HL-60/S4 treated with retinoic acid at 250 ng/mL for 4 days and 3 days (cell line): ENCODE results near the gene KANSL1.
"Not testable (repeated sequence)": the region's sequence is repeated elsewhere in the genome, so short reads cannot be mapped to it uniquely, and the experiment has no call there.

ENCODE experiments used
- in situ Hi-C: fragments of 300-500 bp; cut with MboI; formaldehyde crosslinking; loops from 2 replicates; pipeline ENCODE4 v1.7.0; 2022; ENCODE audit warnings: low sequenced_read_pairs

KANSL1 gene

GRCh38 chr17:46120078-46120477, 73.2 kb downstream of the KANSL1 start:
- in situ Hi-C loops, result no loop called here

- in situ Hi-C loops, result no loop called here
Observed at GRCh38 chr17:46118964-46119363, 74.3 kb downstream of the KANSL1 start.

- in situ Hi-C loops, result no loop called here
Observed at GRCh38 chr17:46117850-46118696, 75.2 kb downstream of the KANSL1 start.

- in situ Hi-C loops, result no loop called here
Observed at GRCh38 chr17:46117117-46117516, 76.1 kb downstream of the KANSL1 start.

GRCh38 chr17:46115699-46116098, 77.5 kb downstream of the KANSL1 start:
- in situ Hi-C loops, result no loop called here

GRCh38 chr17:46111236-46111635, 82.0 kb downstream of the KANSL1 start:
- in situ Hi-C loops, result not testable (repeated sequence)

GRCh38 chr17:46110219-46110618, 83.0 kb downstream of the KANSL1 start:
- in situ Hi-C loops, result no loop called here

GRCh38 chr17:46109603-46110189, 83.5 kb downstream of the KANSL1 start:
- in situ Hi-C loops, result no loop called here

GRCh38 chr17:46108550-46109110, 84.6 kb downstream of the KANSL1 start:
- in situ Hi-C loops, result no loop called here

GRCh38 chr17:46108120-46108519, 85.1 kb downstream of the KANSL1 start:
- in situ Hi-C loops, result no loop called here

GRCh38 chr17:46106966-46107644, 86.1 kb downstream of the KANSL1 start:
- in situ Hi-C loops, result no loop called here

GRCh38 chr17:46102806-46103205, 90.4 kb downstream of the KANSL1 start:
- in situ Hi-C loops, result not testable (repeated sequence)

GRCh38 chr17:46101785-46102617, 91.2 kb downstream of the KANSL1 start:
- in situ Hi-C loops, result not testable (repeated sequence)

GRCh38 chr17:46100590-46100989, 92.6 kb downstream of the KANSL1 start:
- in situ Hi-C loops, result no loop called here

GRCh38 chr17:46099865-46100264, 93.4 kb downstream of the KANSL1 start:
- in situ Hi-C loops, result no loop called here

- in situ Hi-C loops, result no loop called here
Observed at GRCh38 chr17:46097497-46097896, 95.7 kb downstream of the KANSL1 start.

- in situ Hi-C loops, result no loop called here
Observed at GRCh38 chr17:46092991-46093390, 100.2 kb downstream of the KANSL1 start.

- in situ Hi-C loops, result no loop called here
Observed at GRCh38 chr17:46090871-46091270, 102.4 kb downstream of the KANSL1 start.

GRCh38 chr17:46089389-46089965, 103.8 kb downstream of the KANSL1 start:
- in situ Hi-C loops, result no loop called here

- in situ Hi-C loops, result no loop called here
Observed at GRCh38 chr17:46088595-46088994, 104.6 kb downstream of the KANSL1 start.
